A549 (cell line): ENCODE results near the gene CDH4. TPM values are rescaled to one million over a fixed set of nuclear protein-coding genes. Genes with fewer than 3 reads are reported as not detected.

ENCODE experiments used
- ATAC-seq, 2 experiments: fragments of 200-7000 bp in 1 of 2; fragments of >200 bp in 1 of 2; cut with Nextera tagmentation in 1 of 2; cut with Tn5 transposase in 1 of 2; 3 replicates each; pipeline versions ENCODE4 v1.8.0 to v1.9.1; 2018 to 2020; ENCODE audit warnings: mild to moderate bottlenecking in 1 of 2, moderate library complexity in 1 of 2
- CTCF ChIA-PET: fragments of 300-600 bp; sonication (Branson Sonifier 250); formaldehyde crosslinking; extraction: SDS; loops from one replicate; lab custom pipeline; 2021; ENCODE audit warnings: antibody characterized with exemption, inconsistent platforms; lab: Yijun Ruan, JAX
- POLR2A ChIA-PET: fragments of 350-600 bp; formaldehyde crosslinking; extraction: SDS; loops from one replicate; lab custom pipeline; 2021; ENCODE audit warnings: antibody characterized with exemption, inconsistent platforms; lab: Yijun Ruan, JAX
- DNase-seq, 2 experiments: peaks; one replicate each; pipeline versions ENCODE4 v3.0.0 to v3.0.0-alpha.2; 2011 to 2016; ENCODE audit warnings: low read depth in 1 of 2, low spot score in 1 of 2
- FAIRE-seq: peaks from 2 replicates; lab custom pipeline; 2011; peaks lifted over from hg19 to GRCh38; lab: Jason Lieb, UNC
- H3K27ac ChIP-seq, 2 experiments: fragments of >200 bp; sonication (Bioruptor Twin); formaldehyde crosslinking; 3 replicates each; pipeline ENCODE4 v1.5.1; 2016 to 2017
- H3K4me1 ChIP-seq: fragments of >200 bp; sonication (Bioruptor Twin); formaldehyde crosslinking; 3 replicates; pipeline ENCODE4 v1.6.1; 2016
- H3K4me2 ChIP-seq: fragments of >200 bp; sonication (Bioruptor Twin); formaldehyde crosslinking; 3 replicates; pipeline ENCODE4 v1.6.1; 2016
- H3K4me3 ChIP-seq: fragments of >200 bp; sonication (Bioruptor Twin); formaldehyde crosslinking; 3 replicates; pipeline ENCODE4 v1.5.1; 2016
- H3K9me3 ChIP-seq: fragments of >200 bp; sonication (Bioruptor Twin); formaldehyde crosslinking; 3 replicates; pipeline ENCODE4 v1.6.1; 2016
- CBX2 ChIP-seq: fragments of 200-600 bp; sonication (generic); IDR thresholded peaks from 2 replicates; pipeline ENCODE4 v1.6.1; 2016; ENCODE audit warnings: low read depth, mild to moderate bottlenecking, borderline replicate concordance
- CBX8 ChIP-seq: fragments of 200-600 bp; sonication (generic); IDR thresholded peaks from 2 replicates; pipeline ENCODE4 v1.6.1; 2016
- CEBPB ChIP-seq, 2 experiments: fragments of >200 bp in 1 of 2; sonication (Bioruptor Twin) in 1 of 2; formaldehyde crosslinking in 1 of 2; IDR thresholded peaks; 2 replicates each; pipeline ENCODE4 v1.6.1; 2012 to 2016
- CHD2 ChIP-seq: fragments of 150-350 bp; IDR thresholded peaks from 2 replicates; pipeline ENCODE4 v1.6.1; 2014; ENCODE audit warnings: low read length; ENCODE audit not compliant: partially characterized antibody
- FOSB ChIP-seq: fragments of 250-450 bp; sonication (Bioruptor Pico); IDR thresholded peaks from 2 replicates; pipeline ENCODE4 v1.5.0; 2020; ENCODE audit warnings: mild to moderate bottlenecking, moderate library complexity
- HOXB13 ChIP-seq: fragments of 250-450 bp; sonication (Bioruptor Pico); IDR thresholded peaks from 2 replicates; pipeline ENCODE4 v1.5.0; 2020; ENCODE audit warnings: low read depth, mild to moderate bottlenecking, moderate library complexity
- HOXB5 ChIP-seq: fragments of 250-450 bp; sonication (Bioruptor Pico); IDR thresholded peaks from 2 replicates; pipeline ENCODE4 v1.5.0; 2020; ENCODE audit warnings: mild to moderate bottlenecking, moderate library complexity
- JUN ChIP-seq, 2 experiments: fragments of >200 bp; sonication (Bioruptor Twin); formaldehyde crosslinking; IDR thresholded peaks; 2 replicates in 1 of 2; 3 replicates in 1 of 2; pipeline ENCODE4 v1.6.1; 2016 to 2017
- JUNB ChIP-seq: fragments of >200 bp; sonication (Bioruptor Twin); formaldehyde crosslinking; IDR thresholded peaks from 2 replicates; pipeline ENCODE4 v1.6.1; 2016
- MAFK ChIP-seq: fragments of 450-650 bp; IDR thresholded peaks from 2 replicates; pipeline ENCODE4 v1.6.1; 2014; ENCODE audit not compliant: partially characterized antibody
- MAZ ChIP-seq: fragments of 150-350 bp; IDR thresholded peaks from 2 replicates; pipeline ENCODE4 v1.6.1; 2014; ENCODE audit warnings: antibody characterized with exemption, low read depth, low read length, borderline replicate concordance
- MYC ChIP-seq: IDR thresholded peaks from 2 replicates; pipeline ENCODE4 v1.6.1; 2012; ENCODE audit warnings: mild to moderate bottlenecking, inconsistent platforms, low read length, improper control_type of control experiment, borderline replicate concordance
- PHF8 ChIP-seq: fragments of 200-600 bp; sonication (generic); IDR thresholded peaks from 2 replicates; pipeline ENCODE4 v1.6.1; 2016; ENCODE audit warnings: low read depth, mild to moderate bottlenecking, antibody characterized with exemption, moderate library complexity, borderline replicate concordance
- RNF2 ChIP-seq: fragments of 200-600 bp; sonication (generic); IDR thresholded peaks from 2 replicates; pipeline ENCODE4 v1.6.1; 2016; ENCODE audit warnings: low read depth, mild to moderate bottlenecking, antibody characterized with exemption, moderate library complexity, borderline replicate concordance
- SREBF2 ChIP-seq: fragments of 450-650 bp; IDR thresholded peaks from 2 replicates; pipeline ENCODE4 v1.6.1; 2014; ENCODE audit warnings: mild to moderate bottlenecking, moderate library complexity
- TP53 ChIP-seq: fragments of 250-450 bp; sonication (Bioruptor Pico); IDR thresholded peaks from 2 replicates; pipeline ENCODE4 v1.5.0; 2021; ENCODE audit warnings: mild to moderate bottlenecking, moderate library complexity
- ZC3H11A ChIP-seq: fragments of 450-650 bp; IDR thresholded peaks from 2 replicates; pipeline ENCODE4 v1.6.1; 2014; ENCODE audit warnings: antibody characterized with exemption, mild to moderate bottlenecking
- ZFP36 ChIP-seq: fragments of 450-650 bp; IDR thresholded peaks from 2 replicates; pipeline ENCODE4 v1.6.1; 2014; ENCODE audit warnings: borderline replicate concordance; ENCODE audit not compliant: partially characterized antibody
- ZNF302 ChIP-seq: fragments of 250-450 bp; sonication (Bioruptor Pico); IDR thresholded peaks from 2 replicates; pipeline ENCODE4 v1.9.0; 2021; ENCODE audit warnings: inconsistent platforms, mild to moderate bottlenecking, moderate library complexity
- ZSCAN20 ChIP-seq: fragments of 250-450 bp; sonication (Bioruptor Pico); IDR thresholded peaks from 2 replicates; pipeline ENCODE4 v1.8.0; 2022; ENCODE audit warnings: mild to moderate bottlenecking, moderate library complexity
- WGBS: methylation state at CpG from one replicate; pipeline ENCODE4 v1.1.6; 2017; ENCODE audit errors: missing lambda C conversion rate; 5-methylcytosine and 5-hydroxymethylcytosine counted together
- polyA plus RNA-seq, 4 experiments: library from polyadenylated mRNA; depleted of rRNA in 3 of 4; stranded (reverse); fragments of >200 nt; fragmentation: RNase III in 1 of 4; extraction: RNeasy Plus Mini Kit Qiagen cat#74134 plus additional on column Dnase treatment in 1 of 4; gene quantifications; 2 replicates in 3 of 4; 3 replicates in 1 of 4; pipeline ENCODE4 v1.2.3, GENCODE V29; 2011 to 2017
- TF ChIP-seq, protein P1 (sequence below): fragments of 200-600 bp; sonication (generic); IDR thresholded peaks from 2 replicates; pipeline ENCODE4 v1.6.1; 2016; ENCODE audit warnings: antibody characterized with exemption, mild to moderate bottlenecking, moderate library complexity
- TF ChIP-seq, protein P2 (sequence below): IDR thresholded peaks from 2 replicates; pipeline ENCODE4 v1.6.1; 2012; ENCODE audit warnings: low read depth, borderline replicate concordance
- TF ChIP-seq, protein P3 (sequence below): fragments of 450-650 bp; IDR thresholded peaks from 2 replicates; pipeline ENCODE4 v1.6.1; 2014; ENCODE audit warnings: antibody characterized with exemption
- TF ChIP-seq, protein P4 (sequence below): fragments of 250-450 bp; sonication (Bioruptor Pico); IDR thresholded peaks from 2 replicates; pipeline ENCODE4 v1.5.0; 2020; ENCODE audit warnings: low read depth, mild to moderate bottlenecking, moderate library complexity
- TF ChIP-seq, protein P5 (sequence below): fragments of >200 bp; sonication (Bioruptor Twin); formaldehyde crosslinking; IDR thresholded peaks from 3 replicates; pipeline ENCODE4 v1.5.1; 2016

CDH4 gene
- polyA plus RNA-seq, 2 of the 4 experiments (the other 2 are of a cell fraction) = 3.4 to 10.3 TPM

DNA sequence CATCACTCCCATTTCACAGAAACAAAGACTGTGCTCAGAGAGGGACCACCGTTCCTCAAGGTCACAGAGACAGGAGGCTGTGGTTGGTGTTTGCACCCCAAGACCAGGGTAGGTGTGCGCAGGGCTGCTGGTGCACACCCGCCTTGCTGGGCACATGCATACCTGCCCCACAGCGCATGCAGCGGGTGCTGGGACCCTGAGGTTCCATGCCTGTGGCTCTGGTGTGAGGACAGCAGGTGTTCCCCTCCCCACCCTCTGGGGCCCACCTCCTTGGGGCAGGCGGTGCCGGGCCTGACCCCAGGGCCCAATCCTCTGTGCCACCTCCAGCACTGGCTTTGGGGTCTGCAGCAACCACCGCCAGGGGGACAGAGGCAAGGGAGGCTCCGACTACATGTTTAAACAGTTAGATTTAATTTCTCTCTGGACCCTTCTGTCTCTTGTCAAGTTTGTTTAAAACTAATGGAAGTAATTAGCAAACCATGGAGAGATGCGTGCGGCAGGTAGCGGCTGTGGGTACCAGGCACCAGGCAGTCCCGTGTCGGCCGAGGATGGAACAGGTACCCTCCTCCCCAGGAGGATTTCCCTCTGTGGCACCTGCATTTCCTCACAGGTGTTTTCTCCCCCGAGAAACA lies 485.9 kb downstream of the CDH4 start:
- no peak for DNase-seq
- Histone ChIP-seq H3K4me2 (no peak overlapping the region), H3K4me1 (no peaks in the 10 kb centered on the region), H3K27ac (no peak overlapping the region), H3K4me3 (no peak overlapping the region), H3K9me3 (no peaks in the 10 kb centered on the region)
- WGBS = 83% methylated on average over 10 of the region's 16 CpGs
- TF ChIP-seq SREBF2 = no peak
- no peak for TF ChIP-seq PHF8
- TF ChIP-seq RNF2 = no peak
- TF ChIP-seq HOXB5 = no peak
- TF ChIP-seq JUNB = no peak
- no peak for TF ChIP-seq CBX8
- TF ChIP-seq, protein P1, sequence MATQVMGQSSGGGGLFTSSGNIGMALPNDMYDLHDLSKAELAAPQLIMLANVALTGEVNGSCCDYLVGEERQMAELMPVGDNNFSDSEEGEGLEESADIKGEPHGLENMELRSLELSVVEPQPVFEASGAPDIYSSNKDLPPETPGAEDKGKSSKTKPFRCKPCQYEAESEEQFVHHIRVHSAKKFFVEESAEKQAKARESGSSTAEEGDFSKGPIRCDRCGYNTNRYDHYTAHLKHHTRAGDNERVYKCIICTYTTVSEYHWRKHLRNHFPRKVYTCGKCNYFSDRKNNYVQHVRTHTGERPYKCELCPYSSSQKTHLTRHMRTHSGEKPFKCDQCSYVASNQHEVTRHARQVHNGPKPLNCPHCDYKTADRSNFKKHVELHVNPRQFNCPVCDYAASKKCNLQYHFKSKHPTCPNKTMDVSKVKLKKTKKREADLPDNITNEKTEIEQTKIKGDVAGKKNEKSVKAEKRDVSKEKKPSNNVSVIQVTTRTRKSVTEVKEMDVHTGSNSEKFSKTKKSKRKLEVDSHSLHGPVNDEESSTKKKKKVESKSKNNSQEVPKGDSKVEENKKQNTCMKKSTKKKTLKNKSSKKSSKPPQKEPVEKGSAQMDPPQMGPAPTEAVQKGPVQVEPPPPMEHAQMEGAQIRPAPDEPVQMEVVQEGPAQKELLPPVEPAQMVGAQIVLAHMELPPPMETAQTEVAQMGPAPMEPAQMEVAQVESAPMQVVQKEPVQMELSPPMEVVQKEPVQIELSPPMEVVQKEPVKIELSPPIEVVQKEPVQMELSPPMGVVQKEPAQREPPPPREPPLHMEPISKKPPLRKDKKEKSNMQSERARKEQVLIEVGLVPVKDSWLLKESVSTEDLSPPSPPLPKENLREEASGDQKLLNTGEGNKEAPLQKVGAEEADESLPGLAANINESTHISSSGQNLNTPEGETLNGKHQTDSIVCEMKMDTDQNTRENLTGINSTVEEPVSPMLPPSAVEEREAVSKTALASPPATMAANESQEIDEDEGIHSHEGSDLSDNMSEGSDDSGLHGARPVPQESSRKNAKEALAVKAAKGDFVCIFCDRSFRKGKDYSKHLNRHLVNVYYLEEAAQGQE = no peak
- no peak for TF ChIP-seq MAFK
- no peak for TF ChIP-seq CEBPB (IDR thresholded peaks at IDR 0.05)
- TF ChIP-seq, protein P2, sequence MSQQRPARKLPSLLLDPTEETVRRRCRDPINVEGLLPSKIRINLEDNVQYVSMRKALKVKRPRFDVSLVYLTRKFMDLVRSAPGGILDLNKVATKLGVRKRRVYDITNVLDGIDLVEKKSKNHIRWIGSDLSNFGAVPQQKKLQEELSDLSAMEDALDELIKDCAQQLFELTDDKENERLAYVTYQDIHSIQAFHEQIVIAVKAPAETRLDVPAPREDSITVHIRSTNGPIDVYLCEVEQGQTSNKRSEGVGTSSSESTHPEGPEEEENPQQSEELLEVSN = no peak
- FAIRE-seq = no peak
- no peak for ATAC-seq
- ChIA-PET CTCF (no interaction called here), POLR2A (no interaction called here)

DNA sequence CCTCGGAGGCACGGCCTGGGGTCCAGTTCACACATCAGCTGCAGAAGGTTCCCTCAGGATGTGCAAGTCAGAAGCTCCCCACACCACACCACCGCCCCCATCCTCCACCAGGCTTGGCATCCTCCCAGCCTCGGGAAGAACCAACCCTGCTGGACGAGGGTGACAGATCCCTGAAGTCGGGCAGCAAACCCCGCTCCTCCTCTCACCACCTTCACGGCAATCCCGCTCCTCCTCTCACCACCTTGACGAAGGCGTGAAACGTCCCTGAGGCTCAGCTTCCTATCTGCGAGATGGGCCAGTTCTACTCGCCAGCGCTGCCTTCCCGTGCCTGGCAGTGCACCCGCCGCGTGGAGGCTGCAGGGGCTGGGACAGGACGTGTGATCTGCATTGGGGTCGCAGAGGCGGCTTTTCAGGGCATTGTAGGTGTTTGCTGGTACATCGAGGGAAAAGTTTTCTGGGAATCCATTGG lies 486.6 kb downstream of the CDH4 start:
- ChIA-PET CTCF (no interaction called here), POLR2A (no interaction called here)
- no peak for DNase-seq
- no peak for ATAC-seq
- H3K27ac ChIP-seq = no peak overlapping the region
- no peak for FAIRE-seq
- no peaks in the 10 kb centered on the region for H3K4me1 ChIP-seq
- H3K9me3 ChIP-seq = no peaks in the 10 kb centered on the region
- H3K4me3 ChIP-seq = no peak overlapping the region
- H3K4me2 ChIP-seq = no peak overlapping the region
- 75% methylated on average over 23 of the region's 23 CpGs for WGBS
- TF ChIP-seq, protein P3, sequence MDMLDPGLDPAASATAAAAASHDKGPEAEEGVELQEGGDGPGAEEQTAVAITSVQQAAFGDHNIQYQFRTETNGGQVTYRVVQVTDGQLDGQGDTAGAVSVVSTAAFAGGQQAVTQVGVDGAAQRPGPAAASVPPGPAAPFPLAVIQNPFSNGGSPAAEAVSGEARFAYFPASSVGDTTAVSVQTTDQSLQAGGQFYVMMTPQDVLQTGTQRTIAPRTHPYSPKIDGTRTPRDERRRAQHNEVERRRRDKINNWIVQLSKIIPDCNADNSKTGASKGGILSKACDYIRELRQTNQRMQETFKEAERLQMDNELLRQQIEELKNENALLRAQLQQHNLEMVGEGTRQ = no peak
- no peak for TF ChIP-seq ZC3H11A
- TF ChIP-seq CHD2 = no peak
- no peak for TF ChIP-seq FOSB
- no peak for TF ChIP-seq ZFP36
- no peak for TF ChIP-seq ZSCAN20
- no peak for TF ChIP-seq CEBPB (IDR thresholded peaks at IDR 0.05)
- TF ChIP-seq, protein P4, sequence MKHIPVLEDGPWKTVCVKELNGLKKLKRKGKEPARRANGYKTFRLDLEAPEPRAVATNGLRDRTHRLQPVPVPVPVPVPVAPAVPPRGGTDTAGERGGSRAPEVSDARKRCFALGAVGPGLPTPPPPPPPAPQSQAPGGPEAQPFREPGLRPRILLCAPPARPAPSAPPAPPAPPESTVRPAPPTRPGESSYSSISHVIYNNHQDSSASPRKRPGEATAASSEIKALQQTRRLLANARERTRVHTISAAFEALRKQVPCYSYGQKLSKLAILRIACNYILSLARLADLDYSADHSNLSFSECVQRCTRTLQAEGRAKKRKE (CRISPR knock-in tag) = no peak
- no peak for TF ChIP-seq HOXB13
- TF ChIP-seq, protein P2 = no peak
- no peak for TF ChIP-seq JUN (IDR thresholded peaks at IDR 0.05)
- TF ChIP-seq, protein P5, sequence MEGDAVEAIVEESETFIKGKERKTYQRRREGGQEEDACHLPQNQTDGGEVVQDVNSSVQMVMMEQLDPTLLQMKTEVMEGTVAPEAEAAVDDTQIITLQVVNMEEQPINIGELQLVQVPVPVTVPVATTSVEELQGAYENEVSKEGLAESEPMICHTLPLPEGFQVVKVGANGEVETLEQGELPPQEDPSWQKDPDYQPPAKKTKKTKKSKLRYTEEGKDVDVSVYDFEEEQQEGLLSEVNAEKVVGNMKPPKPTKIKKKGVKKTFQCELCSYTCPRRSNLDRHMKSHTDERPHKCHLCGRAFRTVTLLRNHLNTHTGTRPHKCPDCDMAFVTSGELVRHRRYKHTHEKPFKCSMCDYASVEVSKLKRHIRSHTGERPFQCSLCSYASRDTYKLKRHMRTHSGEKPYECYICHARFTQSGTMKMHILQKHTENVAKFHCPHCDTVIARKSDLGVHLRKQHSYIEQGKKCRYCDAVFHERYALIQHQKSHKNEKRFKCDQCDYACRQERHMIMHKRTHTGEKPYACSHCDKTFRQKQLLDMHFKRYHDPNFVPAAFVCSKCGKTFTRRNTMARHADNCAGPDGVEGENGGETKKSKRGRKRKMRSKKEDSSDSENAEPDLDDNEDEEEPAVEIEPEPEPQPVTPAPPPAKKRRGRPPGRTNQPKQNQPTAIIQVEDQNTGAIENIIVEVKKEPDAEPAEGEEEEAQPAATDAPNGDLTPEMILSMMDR = no peak
- no peak for TF ChIP-seq MYC
- no peak for TF ChIP-seq TP53 (CRISPR knock-in tag)
- TF ChIP-seq CBX2 = no peak
- no peak for TF ChIP-seq ZNF302
- no peak for TF ChIP-seq MAZ
- TF ChIP-seq JUNB = no peak
